Right lung (tissue), 5 donors: Measurements from ENCODE around the gene MIB2. TPM values are rescaled to one million over a fixed set of nuclear protein-coding genes. Genes with fewer than 3 reads are reported as not detected.
"Not testable (repeated sequence)": the region's sequence is repeated elsewhere in the genome, so short reads cannot be mapped to it uniquely, and the experiment has no call there.

Experiments
- DNase-seq, 2 donors: peaks; one replicate each; pipeline ENCODE4 v3.0.0-alpha.2; 2013
- polyA plus RNA-seq, 5 donors: library from polyadenylated mRNA; unstranded; fragments of 120-200 nt; gene quantifications; one replicate each; pipeline versions ENCODE4 v1.2.1 to v1.2.3, GENCODE V29; 2013; ENCODE audit warnings: inconsistent platforms in 1 of 5, low replicate concordance in 1 of 5; ENCODE audit not compliant: insufficient read length in 5 of 5, insufficient read depth in 1 of 5

The MIB2 gene
- polyA plus RNA-seq, 5 donors = 33.2 to 126 (median 58.6) TPM

GRCh38 chr1:1647567-1648241, 32.4 kb downstream of the MIB2 start:
- not testable (repeated sequence) for DNase-seq

DNA sequence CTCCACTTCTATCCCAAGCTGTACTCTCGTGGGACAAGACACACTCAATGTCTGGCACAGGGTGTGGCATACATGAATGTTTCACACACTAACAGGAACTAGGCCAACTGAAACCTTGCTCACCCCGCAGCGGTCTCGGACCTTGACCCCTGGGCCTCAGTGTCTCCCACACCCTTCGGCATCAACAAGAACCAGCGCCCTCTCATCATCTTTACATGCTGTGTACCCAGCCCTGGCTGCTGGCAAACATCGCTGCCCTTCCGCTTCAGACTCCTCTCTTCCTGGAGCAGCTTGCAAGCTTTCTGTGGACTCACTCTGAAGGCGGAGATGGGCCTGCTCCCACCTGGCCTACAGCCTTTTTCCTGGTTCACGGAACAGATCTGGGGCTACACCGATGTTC, 33.0 kb downstream of the MIB2 start:
- DNase-seq = not testable (repeated sequence)

GRCh38 chr1:1658583-1659549, 43.6 kb downstream of the MIB2 start, which contains the start of gene CDK11B:
Gene CDK11B, minus strand, starts transcription at chr1:1659004. Its CDS starts 1,519 bp downstream, at chr1:1657485.
- DNase-seq = peak; percentile 94 to 97

GRCh38 chr1:1662392-1662791, 47.1 kb downstream of the MIB2 start:
- DNase-seq = not testable (repeated sequence)

DNA sequence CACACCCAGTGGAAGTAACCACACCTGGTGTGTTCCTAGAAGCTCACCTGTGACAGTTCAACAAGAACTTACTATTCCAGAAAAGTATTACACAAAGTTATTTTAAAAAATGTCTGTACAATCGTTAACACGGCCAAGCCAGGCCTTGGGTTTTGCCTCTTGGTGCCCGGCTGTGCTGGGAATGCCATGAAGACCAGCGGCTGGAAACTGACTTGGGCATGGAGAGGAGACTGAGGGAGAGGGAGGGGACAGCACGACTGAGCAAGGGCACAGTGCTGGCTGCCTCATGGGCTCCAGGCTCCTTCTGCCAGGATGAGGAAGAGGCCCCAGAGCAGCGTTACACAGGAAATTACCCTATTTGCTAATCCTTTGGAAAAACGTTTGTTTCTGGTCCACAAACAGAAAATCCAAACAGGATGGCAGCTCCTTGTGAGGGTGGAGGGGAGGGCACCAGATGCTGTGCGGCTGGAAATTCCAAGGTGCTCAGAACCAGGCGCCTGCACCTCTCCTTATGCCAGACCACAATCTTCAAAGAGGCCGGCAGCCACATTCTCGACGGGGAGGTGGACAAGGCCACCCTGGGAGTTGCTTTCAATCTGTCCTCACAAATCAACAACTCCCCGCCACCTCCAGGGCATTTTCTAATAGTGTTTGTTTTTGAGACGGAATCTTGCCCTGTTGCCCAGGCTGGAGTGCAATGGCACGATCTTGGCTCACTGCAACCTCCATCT, 47.7 kb downstream of the MIB2 start:
- not testable (repeated sequence) for DNase-seq

GRCh38 chr1:1664318-1664717, 49.0 kb downstream of the MIB2 start:
- DNase-seq = not testable (repeated sequence)

DNA sequence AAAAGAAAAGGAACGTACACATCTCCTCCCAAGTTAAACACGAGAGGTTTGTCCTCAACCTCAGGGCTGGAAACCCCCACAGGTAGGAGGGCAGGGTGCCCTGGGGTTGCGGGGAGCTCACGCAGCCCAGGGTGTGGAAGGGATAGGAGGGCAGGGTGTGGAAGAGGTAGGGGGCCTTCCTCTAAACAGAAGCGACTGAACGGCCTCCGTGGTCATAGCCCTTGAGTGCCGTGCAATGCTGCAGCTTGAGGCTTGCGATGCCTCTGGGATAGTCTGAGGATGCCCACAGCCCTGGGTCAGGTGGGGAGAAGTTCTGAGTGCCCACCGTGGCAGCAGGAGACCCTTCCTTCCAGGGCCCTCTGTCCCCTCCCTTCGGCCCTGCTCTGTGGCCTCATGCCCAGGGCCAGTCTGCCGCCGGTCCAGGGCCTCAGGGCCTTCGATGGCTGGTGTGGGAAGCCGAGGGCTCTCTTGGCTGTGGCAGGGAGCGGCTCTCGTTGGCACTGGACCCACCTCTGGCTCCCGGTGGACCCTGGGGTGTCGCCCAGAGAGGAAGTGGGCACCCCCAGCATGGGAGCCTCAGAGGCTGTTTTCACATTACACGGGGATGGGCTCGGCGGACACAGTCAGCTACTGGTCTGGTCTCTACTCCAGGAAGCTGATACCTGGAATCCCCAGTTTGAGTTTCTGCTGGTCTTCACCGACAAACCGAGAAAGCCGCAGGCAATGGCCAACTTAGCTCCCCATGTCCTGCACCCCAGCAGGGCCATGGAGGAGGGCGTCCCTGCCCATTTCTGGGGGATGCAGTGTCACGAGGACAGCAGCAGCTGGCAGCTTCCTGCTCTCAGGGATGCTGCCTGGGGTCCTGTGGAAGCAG, 49.9 kb downstream of the MIB2 start:
- no peak for DNase-seq

DNA sequence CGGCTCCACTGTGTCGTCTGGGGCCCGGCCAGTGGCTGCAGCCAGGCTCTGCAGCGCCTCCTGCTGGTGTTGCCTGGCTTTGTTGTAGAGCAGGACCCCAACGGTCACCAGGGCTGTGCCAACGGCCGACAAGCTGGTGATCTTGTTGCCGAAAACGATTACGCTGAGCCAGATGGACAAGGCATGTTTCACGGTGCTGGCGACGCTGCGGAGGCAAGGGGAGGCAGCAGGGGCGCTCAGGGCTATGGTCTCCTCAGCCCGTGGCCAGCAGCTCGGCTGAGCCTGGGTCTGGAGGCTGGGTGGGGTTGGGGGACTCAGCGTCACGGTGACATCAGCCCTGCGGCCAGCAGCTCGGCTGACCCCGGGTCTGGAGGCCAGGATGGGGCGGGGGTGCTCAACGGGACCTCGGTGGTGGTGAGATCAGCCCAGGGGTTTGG, 50.5 kb downstream of the MIB2 start:
- no peak for DNase-seq

GRCh38 chr1:1666526-1666925, 51.2 kb downstream of the MIB2 start:
- DNase-seq = no peak

DNA sequence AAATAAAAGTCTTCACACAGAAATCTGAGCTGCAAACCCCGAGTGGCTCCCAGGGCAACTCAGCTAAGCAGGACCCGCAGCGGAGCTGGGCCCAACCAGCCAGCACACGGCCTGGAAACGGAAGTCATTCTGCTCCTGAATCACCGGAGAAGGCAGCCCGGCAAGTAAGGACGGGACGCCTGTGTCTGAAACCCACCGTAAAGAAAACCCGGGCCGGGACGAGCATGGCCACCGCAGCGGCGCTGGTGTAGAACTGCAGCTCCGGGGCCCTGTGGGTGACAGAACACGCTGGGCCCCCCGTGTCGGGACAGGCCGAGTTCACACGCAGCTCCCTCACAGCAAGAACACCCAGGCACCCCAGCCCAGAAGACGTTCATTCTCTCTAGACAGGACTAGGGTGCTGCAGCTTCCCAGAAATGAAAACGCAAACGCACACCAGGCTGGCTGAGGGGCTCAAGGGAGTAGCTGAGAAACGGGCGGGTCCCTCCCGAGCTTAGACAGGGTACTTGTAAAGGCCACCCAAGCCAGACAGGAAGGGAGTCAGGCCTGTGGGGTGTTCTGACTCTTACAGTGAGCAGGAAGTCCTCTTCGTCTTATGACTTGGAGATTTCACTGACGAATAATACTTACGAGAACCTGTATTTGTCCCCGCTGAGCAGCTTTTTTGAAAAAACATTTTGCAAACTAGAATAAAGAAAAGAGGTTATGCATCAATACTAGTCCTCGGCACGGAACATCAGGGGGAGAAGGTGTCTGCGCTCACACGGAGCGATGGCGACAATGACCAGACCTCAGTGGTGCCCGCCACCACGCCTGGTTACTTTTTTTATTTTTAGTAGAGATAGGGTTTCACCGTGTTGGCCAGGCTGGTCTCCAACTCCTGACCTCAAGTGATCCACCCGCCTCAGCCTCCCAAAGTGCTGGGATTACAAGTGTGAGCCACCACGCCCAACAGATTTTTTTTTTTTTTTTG, 54.5 kb downstream of the MIB2 start:
- no peak for DNase-seq

- DNase-seq = no peak
Observed at GRCh38 chr1:1670866-1671265, 55.6 kb downstream of the MIB2 start.

DNA sequence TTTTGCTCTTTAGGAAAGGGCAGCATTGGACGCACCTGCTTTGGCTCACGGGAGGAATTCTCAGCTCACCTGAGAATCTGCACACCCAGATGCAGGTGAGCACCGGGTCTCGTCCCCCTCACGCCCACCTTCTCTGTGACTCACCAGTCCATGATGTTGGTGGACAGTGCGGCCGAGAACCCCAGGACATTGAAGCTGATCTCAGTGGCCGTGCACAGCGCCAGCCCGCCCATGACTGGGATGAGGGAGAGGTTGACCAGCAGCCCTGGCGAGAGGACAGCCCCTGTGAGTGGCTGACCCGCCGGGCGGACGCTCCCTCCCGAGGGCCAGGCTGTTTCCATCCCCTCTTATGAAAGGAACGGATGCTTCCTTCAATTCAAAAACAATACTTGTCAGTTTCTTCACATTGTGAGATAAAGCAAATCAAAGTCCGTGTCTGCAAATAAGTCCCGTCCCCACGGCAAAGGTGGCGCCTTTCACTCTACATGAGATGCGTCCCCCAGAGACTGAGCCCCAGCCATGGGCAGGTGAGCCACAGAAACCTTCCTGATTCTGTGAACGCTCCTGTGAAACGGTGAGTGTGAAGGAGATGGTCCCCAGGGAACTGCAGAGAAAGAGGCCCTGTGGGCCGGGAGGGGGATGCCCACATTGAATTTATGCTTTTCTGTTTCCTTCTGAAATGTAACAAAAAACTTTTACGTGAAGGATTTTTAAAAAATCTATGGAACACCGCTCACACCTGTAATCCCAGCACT, 56.2 kb downstream of the MIB2 start:
- no peak for DNase-seq

- no peak for DNase-seq
Observed at GRCh38 chr1:1672181-1672965, 57.1 kb downstream of the MIB2 start.

GRCh38 chr1:1674806-1675205, 59.5 kb downstream of the MIB2 start:
- not testable (repeated sequence) for DNase-seq

- DNase-seq = not testable (repeated sequence)
Observed at GRCh38 chr1:1675218-1675617, 59.9 kb downstream of the MIB2 start.

- not testable (repeated sequence) for DNase-seq
Observed at GRCh38 chr1:1676087-1676486, 60.8 kb downstream of the MIB2 start.

GRCh38 chr1:1677718-1678580, 62.6 kb downstream of the MIB2 start:
- DNase-seq = no peak
